ENCODE data around the gene TRIM15.

The TRIM15 gene

DNA sequence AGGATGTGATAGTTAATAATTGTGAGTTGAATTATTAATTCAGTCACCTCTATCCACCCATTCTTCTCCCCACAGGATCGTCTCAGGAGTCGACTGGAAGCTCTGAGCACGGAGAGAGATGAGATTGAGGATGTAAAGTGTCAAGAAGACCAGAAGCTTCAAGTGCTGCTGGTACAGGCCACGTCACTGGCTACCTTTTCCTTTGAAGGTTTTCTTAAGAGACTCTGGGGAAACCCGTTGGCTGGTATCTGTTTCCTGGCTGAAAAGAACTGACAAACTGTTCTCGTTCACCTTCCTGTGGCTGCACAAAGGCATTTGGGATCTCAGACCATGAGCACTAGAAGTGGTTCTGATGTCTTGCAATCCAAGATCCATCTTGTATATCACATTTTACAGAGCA, 3.8 kb downstream of the TRIM15 start:
- Histone ChIP-seq H3K4me3 (ENCODE audit: low read length) (no peak overlapping the region), H3K9ac (ENCODE audit: low read length) (no peak overlapping the region), H3K36me3 (ENCODE audit: control insufficient read depth, insufficient read depth, low read length, severe bottlenecking) (no peaks in the 10 kb centered on the region), H3K9me3 (ENCODE audit: control insufficient read depth, low read length) (no peaks in the 10 kb centered on the region), H3K27me3 (replicated peaks; ENCODE audit: control insufficient read depth, insufficient read depth, low read length) (peaks cover 53% of the 10 kb centered on the region), H3K4me1 (ENCODE audit: control insufficient read depth, insufficient read depth, low read length) (no peaks in the 10 kb centered on the region)
- DNase-seq (ENCODE audit: low read depth): no peak

DNA sequence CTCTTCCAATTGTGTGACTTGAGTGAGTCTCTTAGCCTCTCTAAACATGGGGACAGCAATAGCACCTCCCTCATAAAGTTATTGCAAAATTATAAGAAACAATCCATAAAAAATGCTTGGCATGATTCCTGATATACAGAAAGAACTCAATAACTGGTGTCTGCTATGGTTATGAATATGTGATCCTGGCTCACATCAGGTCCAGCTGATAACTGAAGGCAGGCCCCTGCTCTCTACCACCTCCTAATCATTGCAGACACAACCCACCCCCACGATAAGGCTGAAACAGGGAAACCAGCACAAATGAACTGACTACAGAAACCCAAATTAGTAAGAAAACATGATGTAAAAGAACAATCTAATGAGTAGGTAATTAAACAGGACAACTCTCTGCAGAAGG, 5.4 kb downstream of the TRIM15 start:
- Histone ChIP-seq H3K36me3 (ENCODE audit: control insufficient read depth, insufficient read depth, low read length, severe bottlenecking) (no peaks in the 10 kb centered on the region), H3K4me1 (ENCODE audit: control insufficient read depth, insufficient read depth, low read length) (no peaks in the 10 kb centered on the region), H3K4me3 (ENCODE audit: low read length) (no peak overlapping the region), H3K9ac (ENCODE audit: low read length) (no peak overlapping the region), H3K9me3 (ENCODE audit: control insufficient read depth, low read length) (no peaks in the 10 kb centered on the region), H3K27me3 (replicated peaks; ENCODE audit: control insufficient read depth, insufficient read depth, low read length) (peaks cover 59% of the 10 kb centered on the region)
- DNase-seq (ENCODE audit: low read depth): no peak

DNA sequence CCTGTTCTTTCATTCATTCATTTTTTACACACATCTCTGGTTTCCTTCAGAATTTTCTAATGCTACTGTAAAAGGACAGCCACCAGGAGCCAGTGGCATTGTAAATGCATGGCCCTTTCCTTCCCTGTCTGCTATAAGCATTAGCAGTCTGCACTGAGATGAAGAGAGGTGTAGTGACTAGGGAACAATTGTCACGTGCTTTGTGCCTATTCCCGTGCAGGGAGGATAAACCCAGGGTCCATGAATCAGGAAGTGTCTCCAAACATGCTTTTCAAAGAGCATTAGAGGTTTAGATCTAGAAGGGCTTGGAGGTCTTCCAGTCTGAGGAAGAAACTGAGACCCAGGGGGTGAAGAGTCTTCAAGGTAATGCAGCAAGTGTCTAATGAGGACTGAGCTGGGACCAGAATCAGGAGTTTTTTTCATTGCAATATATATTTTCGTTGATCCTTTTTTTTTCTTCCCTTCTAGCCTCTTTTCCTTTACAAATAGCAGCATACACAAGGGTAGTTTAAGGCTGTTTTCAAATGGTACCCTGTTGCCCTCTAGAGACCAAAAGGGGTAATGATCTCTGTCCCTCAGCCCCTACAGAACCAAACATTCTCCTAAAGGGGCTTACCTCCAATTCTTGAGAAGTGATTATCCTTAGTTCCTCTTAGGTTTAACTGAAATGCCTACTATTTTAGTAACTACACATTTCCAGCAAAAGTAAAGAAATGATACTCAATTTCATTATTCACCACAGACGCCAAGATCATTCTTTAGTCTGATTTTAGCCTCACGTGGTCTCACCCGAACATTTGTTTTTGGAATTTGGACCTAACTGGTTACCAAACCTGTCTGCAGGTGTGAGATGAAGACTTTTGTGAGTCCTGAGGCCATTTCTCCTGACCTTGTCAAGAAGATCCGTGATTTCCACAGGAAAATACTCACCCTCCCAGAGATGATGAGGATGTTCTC, 6.6 kb downstream of the TRIM15 start:
- Histone ChIP-seq H3K4me3 (ENCODE audit: low read length) (no peak overlapping the region), H3K9me3 (ENCODE audit: control insufficient read depth, low read length) (no peaks in the 10 kb centered on the region), H3K27me3 (replicated peaks; ENCODE audit: control insufficient read depth, insufficient read depth, low read length) (peaks cover 60% of the 10 kb centered on the region), H3K4me1 (ENCODE audit: control insufficient read depth, insufficient read depth, low read length) (no peaks in the 10 kb centered on the region), H3K36me3 (ENCODE audit: control insufficient read depth, insufficient read depth, low read length, severe bottlenecking) (no peaks in the 10 kb centered on the region), H3K9ac (ENCODE audit: low read length) (no peak overlapping the region)
- DNase-seq (ENCODE audit: low read depth): peak; percentile 75

DNA sequence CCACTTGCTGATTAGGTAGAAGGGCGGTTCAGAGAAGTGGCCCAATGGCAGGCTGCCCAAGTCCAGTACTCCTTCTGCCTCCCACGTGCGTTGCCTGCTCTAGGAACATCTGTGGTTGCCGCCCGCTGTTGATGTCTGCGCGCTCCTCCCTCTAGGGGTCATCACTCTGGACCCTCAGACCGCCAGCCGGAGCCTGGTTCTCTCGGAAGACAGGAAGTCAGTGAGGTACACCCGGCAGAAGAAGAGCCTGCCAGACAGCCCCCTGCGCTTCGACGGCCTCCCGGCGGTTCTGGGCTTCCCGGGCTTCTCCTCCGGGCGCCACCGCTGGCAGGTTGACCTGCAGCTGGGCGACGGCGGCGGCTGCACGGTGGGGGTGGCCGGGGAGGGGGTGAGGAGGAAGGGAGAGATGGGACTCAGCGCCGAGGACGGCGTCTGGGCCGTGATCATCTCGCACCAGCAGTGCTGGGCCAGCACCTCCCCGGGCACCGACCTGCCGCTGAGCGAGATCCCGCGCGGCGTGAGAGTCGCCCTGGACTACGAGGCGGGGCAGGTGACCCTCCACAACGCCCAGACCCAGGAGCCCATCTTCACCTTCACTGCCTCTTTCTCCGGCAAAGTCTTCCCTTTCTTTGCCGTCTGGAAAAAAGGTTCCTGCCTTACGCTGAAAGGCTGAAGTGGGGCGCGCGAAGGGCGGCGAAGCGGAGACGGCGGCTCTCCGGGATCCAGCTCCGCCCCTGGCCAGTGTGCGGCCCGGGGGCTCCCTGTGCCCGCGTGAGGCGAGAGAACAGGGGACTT, 8.5 kb downstream of the TRIM15 start:
- DNase-seq (ENCODE audit: low read depth): peak; percentile 19
- H3K27me3 ChIP-seq (replicated peaks; ENCODE audit: control insufficient read depth, insufficient read depth, low read length): peaks cover 74% of the 10 kb centered on the region
- no peaks in the 10 kb centered on the region for H3K36me3 ChIP-seq (ENCODE audit: control insufficient read depth, insufficient read depth, low read length, severe bottlenecking)
- no peaks in the 10 kb centered on the region for H3K9me3 ChIP-seq (ENCODE audit: control insufficient read depth, low read length)
- H3K4me3 ChIP-seq (ENCODE audit: low read length): peak overlapping the region; percentile 39
- H3K4me1 ChIP-seq (ENCODE audit: control insufficient read depth, insufficient read depth, low read length): no peaks in the 10 kb centered on the region
- H3K9ac ChIP-seq (ENCODE audit: low read length): no peak overlapping the region

DNA sequence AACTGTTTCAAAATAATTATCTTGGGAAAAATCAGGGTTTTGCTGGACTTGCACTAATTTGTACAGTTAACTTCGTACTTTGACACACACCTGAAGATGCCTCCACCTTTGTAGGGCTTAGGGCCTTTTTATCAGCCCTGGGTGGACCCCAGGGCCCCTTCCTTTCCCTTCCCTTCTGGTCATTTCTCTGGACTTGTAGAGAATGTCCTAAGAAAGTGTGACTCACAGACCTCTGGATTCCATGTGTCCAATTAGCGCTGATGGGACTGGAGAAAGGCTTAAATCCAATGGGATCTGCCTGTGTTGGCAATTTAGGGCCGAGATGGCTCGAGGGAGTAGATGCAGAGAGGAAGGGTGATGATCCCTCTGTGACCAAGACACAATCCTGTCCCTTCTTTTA, 9.3 kb downstream of the TRIM15 start:
- Histone ChIP-seq H3K4me1 (ENCODE audit: control insufficient read depth, insufficient read depth, low read length) (no peaks in the 10 kb centered on the region), H3K27me3 (replicated peaks; ENCODE audit: control insufficient read depth, insufficient read depth, low read length) (peaks cover 71% of the 10 kb centered on the region), H3K9ac (ENCODE audit: low read length) (no peak overlapping the region), H3K4me3 (ENCODE audit: low read length) (no peak overlapping the region), H3K9me3 (ENCODE audit: control insufficient read depth, low read length) (no peaks in the 10 kb centered on the region), H3K36me3 (ENCODE audit: control insufficient read depth, insufficient read depth, low read length, severe bottlenecking) (no peaks in the 10 kb centered on the region)
- no peak for DNase-seq (ENCODE audit: low read depth)

DNA sequence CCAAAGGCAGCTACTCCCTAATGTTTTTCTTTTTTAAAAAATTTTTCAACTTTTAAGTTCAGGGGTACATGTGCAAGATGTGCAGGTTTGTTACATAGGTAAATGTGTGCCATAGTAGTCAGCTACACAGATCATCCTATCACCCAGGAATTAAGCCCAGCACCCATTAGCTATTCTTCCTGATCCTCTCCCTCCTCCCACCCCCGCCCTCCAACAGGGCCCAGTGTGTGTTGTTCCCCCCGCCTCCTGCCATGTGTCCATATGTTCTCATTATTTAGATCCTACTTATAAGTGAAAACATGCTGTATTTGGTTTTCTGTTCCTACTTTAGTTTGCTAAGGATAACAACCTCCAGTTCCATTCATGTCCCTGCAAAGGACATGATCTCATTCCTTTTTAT, 12.4 kb downstream of the TRIM15 start:
- Histone ChIP-seq H3K9ac (ENCODE audit: low read length) (no peak overlapping the region), H3K9me3 (ENCODE audit: control insufficient read depth, low read length) (peaks cover 13% of the 10 kb centered on the region), H3K4me1 (ENCODE audit: control insufficient read depth, insufficient read depth, low read length) (no peaks in the 10 kb centered on the region), H3K36me3 (ENCODE audit: control insufficient read depth, insufficient read depth, low read length, severe bottlenecking) (no peaks in the 10 kb centered on the region), H3K27me3 (replicated peaks; ENCODE audit: control insufficient read depth, insufficient read depth, low read length) (peaks cover 49% of the 10 kb centered on the region), H3K4me3 (ENCODE audit: low read length) (no peak overlapping the region)
- DNase-seq (ENCODE audit: low read depth): no peak

DNA sequence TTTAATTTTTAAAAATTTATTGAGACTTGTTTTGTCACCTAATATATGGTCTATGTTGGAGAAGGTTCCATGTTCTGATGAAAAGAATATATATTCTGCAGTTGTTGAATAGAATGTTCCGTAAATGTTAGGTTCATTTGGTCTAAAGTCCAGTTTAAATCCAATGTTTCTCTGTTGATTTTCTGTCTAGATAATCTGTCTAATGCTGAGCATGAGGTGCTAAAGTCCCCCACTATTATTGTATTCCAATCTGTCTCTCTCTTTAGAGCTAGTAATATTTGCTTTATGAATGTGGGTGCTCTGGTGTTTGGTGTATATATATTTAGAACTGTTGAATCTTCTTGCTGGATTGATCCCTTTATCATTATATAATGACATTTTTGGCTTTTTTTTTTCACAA, 15.5 kb downstream of the TRIM15 start:
- Histone ChIP-seq H3K36me3 (ENCODE audit: control insufficient read depth, insufficient read depth, low read length, severe bottlenecking) (no peaks in the 10 kb centered on the region), H3K9me3 (ENCODE audit: control insufficient read depth, low read length) (peaks cover 13% of the 10 kb centered on the region), H3K9ac (ENCODE audit: low read length) (no peak overlapping the region), H3K4me3 (ENCODE audit: low read length) (no peak overlapping the region), H3K4me1 (ENCODE audit: control insufficient read depth, insufficient read depth, low read length) (no peaks in the 10 kb centered on the region), H3K27me3 (replicated peaks; ENCODE audit: control insufficient read depth, insufficient read depth, low read length) (peaks cover 25% of the 10 kb centered on the region)
- no peak for DNase-seq (ENCODE audit: low read depth)

DNA sequence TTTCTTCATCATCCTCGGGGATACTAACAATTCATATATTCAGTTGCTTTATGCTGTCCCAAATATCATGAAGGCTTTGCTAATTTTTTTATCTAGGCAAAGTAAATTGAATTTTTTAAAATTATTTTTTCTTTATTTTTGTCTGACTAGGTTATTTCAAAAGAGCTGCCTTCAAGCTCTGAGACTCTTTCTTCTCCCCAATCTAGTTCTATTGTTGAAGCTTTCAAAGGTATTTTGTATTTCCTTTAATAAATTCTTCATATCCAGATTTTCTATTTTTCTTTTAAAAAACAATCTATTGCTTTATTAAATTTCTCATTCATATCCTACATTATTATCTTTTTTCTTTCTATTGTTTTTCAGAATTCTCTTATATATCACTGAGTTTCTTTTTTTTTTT, 16.8 kb downstream of the TRIM15 start:
- no peaks in the 10 kb centered on the region for H3K4me1 ChIP-seq (ENCODE audit: control insufficient read depth, insufficient read depth, low read length)
- DNase-seq (ENCODE audit: low read depth): no peak
- H3K36me3 ChIP-seq (ENCODE audit: control insufficient read depth, insufficient read depth, low read length, severe bottlenecking): peaks cover 4% of the 10 kb centered on the region
- no peak overlapping the region for H3K4me3 ChIP-seq (ENCODE audit: low read length)
- H3K9me3 ChIP-seq (ENCODE audit: control insufficient read depth, low read length): peaks cover 13% of the 10 kb centered on the region
- H3K27me3 ChIP-seq (replicated peaks; ENCODE audit: control insufficient read depth, insufficient read depth, low read length): peaks cover 18% of the 10 kb centered on the region
- no peak overlapping the region for H3K9ac ChIP-seq (ENCODE audit: low read length)

DNA sequence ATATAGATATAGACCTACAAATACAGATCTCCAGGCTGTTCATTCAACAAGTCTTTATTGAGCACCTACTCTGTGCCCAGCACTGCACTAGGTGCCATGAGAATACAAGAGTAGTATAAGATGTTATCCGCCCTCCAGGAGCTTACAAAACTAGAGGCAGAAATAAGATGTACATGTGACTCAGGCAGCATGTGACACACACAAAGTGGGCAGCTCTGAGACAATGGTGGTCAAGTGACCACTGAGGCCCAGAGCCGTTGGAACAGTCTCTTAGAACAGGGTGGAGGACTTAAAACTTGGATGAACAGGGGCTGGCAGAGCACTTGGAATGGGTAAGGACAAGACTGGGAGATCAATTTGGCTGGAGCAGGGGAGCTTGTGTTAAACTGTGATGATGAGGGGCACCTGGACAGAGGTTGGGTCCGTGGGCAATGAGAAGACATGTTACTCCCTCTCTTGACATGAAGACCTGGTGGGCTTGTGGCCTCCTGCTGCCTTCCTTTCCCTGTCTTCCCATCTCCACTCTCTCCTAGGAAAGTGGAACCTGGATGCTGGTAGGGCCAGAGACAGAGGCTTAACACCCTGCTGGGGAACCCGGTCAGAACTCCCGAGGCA, 21.2 kb downstream of the TRIM15 start:
- no peak for DNase-seq (ENCODE audit: low read depth)
- peaks cover 7% of the 10 kb centered on the region for H3K9me3 ChIP-seq (ENCODE audit: control insufficient read depth, low read length)
- no peaks in the 10 kb centered on the region for H3K4me1 ChIP-seq (ENCODE audit: control insufficient read depth, insufficient read depth, low read length)

DNA sequence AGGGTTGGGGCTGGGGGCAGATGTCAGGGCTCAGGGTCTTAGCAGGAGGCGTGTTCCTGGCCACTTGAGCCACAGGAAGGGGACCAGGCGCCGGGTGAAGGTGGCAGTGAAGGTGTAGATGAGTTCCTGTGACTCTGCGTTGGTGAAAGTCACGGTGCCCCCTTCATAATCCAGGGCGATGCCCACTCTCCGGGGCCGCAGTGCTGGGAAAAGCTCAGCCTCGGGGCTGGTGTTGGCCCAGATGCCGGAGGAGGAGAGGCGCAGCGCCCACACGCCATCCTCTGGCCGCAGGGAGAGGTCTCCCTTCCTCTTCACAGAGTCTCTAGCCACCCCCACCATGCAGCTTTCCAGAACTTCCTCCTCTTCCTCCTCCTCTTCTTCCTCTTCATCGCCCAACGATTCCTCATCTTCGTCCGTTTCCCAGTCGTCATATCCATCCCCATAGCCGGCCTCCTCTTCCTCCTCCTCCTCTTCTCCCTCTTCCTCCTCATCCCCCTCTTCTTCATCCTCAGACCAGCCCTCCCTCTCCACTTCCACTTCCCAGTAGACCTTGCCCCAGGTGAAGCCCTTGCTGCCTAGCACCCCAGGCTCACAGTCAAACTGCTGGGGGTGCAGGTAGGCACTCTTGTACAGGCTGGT, 22.6 kb downstream of the TRIM15 start:
- no peak overlapping the region for H3K9ac ChIP-seq (ENCODE audit: low read length)
- no peaks in the 10 kb centered on the region for H3K4me1 ChIP-seq (ENCODE audit: control insufficient read depth, insufficient read depth, low read length)
- H3K27me3 ChIP-seq (replicated peaks; ENCODE audit: control insufficient read depth, insufficient read depth, low read length): no peaks in the 10 kb centered on the region
- H3K9me3 ChIP-seq (ENCODE audit: control insufficient read depth, low read length): no peaks in the 10 kb centered on the region
- peaks cover 56% of the 10 kb centered on the region for H3K36me3 ChIP-seq (ENCODE audit: control insufficient read depth, insufficient read depth, low read length, severe bottlenecking)
- no peak for DNase-seq (ENCODE audit: low read depth)
- H3K4me3 ChIP-seq (ENCODE audit: low read length): no peak overlapping the region

More for the DNA sequence above, 21.2 kb downstream of the TRIM15 start:
- Histone ChIP-seq H3K27me3 (replicated peaks; ENCODE audit: control insufficient read depth, insufficient read depth, low read length) (no peaks in the 10 kb centered on the region), H3K9ac (ENCODE audit: low read length) (no peak overlapping the region), H3K36me3 (ENCODE audit: control insufficient read depth, insufficient read depth, low read length, severe bottlenecking) (peaks cover 42% of the 10 kb centered on the region), H3K4me3 (ENCODE audit: low read length) (no peak overlapping the region)

DNA sequence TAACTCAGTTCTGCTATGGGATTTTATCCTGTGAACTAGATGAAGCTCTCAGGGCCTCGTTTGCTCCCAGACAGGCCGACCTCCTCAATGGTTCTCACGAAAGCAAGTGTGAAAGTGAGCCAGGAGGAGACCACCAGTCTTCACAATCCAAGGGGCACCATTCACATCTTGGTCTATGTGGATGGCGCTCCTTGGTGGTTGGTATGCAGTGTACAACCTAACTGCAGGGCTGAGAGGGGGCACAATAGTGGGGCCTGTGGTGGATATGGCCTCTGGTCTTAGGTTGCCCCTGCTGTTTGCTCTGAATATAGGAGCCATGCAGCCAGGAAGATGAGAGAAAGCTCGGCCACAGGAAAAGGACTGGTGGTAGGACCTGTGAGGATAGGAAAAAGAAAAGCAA, 25.2 kb downstream of the TRIM15 start:
- no peak overlapping the region for H3K4me3 ChIP-seq (ENCODE audit: low read length)
- no peaks in the 10 kb centered on the region for H3K9me3 ChIP-seq (ENCODE audit: control insufficient read depth, low read length)
- no peaks in the 10 kb centered on the region for H3K27me3 ChIP-seq (replicated peaks; ENCODE audit: control insufficient read depth, insufficient read depth, low read length)
- no peak overlapping the region for H3K9ac ChIP-seq (ENCODE audit: low read length)
- H3K4me1 ChIP-seq (ENCODE audit: control insufficient read depth, insufficient read depth, low read length): no peaks in the 10 kb centered on the region
- peaks cover 56% of the 10 kb centered on the region for H3K36me3 ChIP-seq (ENCODE audit: control insufficient read depth, insufficient read depth, low read length, severe bottlenecking)
- DNase-seq (ENCODE audit: low read depth): no peak

All from adipocyte (in vitro differentiated cells).